WTC11 (cell line): ENCODE data around the gene HHIPL1. TPM values are rescaled to one million over a fixed set of nuclear protein-coding genes. Genes with fewer than 3 reads are reported as not detected.

Experiments used
- ATAC-seq: fragments of 200-7000 bp; cut with Tn5 transposase; 2 replicates; pipeline ENCODE4 v1.10.0; 2021; ENCODE audit warnings: mild to moderate bottlenecking, moderate library complexity
- CTCF ChIA-PET: fragments of 300-600 bp; sonication (Branson Sonifier 250); formaldehyde crosslinking; loops from one replicate; lab custom pipeline; 2021; ENCODE audit warnings: antibody characterized with exemption; lab: Charles Lee
- POLR2A ChIA-PET: fragments of 350-600 bp; sonication (Branson Sonifier 250); formaldehyde crosslinking; loops from one replicate; lab custom pipeline; 2021; ENCODE audit warnings: antibody characterized with exemption; lab: Charles Lee
- DNase-seq: peaks from one replicate; pipeline ENCODE4 v3.0.0; 2021; ENCODE audit warnings: low spot score
- H3K27ac Mint-ChIP-seq: 2 replicates; pipeline ENCODE4 v1.8.0; 2021; ENCODE audit warnings: mixed read lengths
- H3K27me3 Mint-ChIP-seq: 2 replicates; pipeline ENCODE4 v1.8.0; 2021; ENCODE audit warnings: low read depth, mild to moderate bottlenecking, moderate library complexity, mixed read lengths
- H3K36me3 Mint-ChIP-seq: 2 replicates; pipeline ENCODE4 v1.8.0; 2021; ENCODE audit warnings: mixed read lengths
- H3K4me1 Mint-ChIP-seq: 2 replicates; pipeline ENCODE4 v1.8.0; 2022; ENCODE audit warnings: mixed read lengths
- H3K4me3 Mint-ChIP-seq: 2 replicates; pipeline ENCODE4 v1.8.0; 2021; ENCODE audit warnings: mild to moderate bottlenecking, moderate library complexity, mixed read lengths
- H3K9me3 Mint-ChIP-seq: 2 replicates; pipeline ENCODE4 v1.8.0; 2021; ENCODE audit warnings: mixed read lengths
- MXD4 ChIP-seq: fragments of 250-450 bp; sonication (Bioruptor Pico); IDR thresholded peaks from 2 replicates; pipeline ENCODE4 v1.8.0; 2021; ENCODE audit warnings: mild to moderate bottlenecking, moderate library complexity, borderline replicate concordance
- NR3C1 ChIP-seq: sonication (generic); formaldehyde crosslinking; conservative IDR thresholded peaks from 2 replicates; pipeline ENCODE4 v1.8.1; 2023; ENCODE audit warnings: low read depth, mild to moderate bottlenecking, missing genetic modification reagents
- ZNF121 ChIP-seq: sonication (generic); formaldehyde crosslinking; IDR thresholded peaks from 2 replicates; pipeline ENCODE4 v1.8.0; 2023; ENCODE audit warnings: missing genetic modification reagents
- ZNF416 ChIP-seq: fragments of 250-450 bp; sonication (Bioruptor Pico); IDR thresholded peaks from 2 replicates; pipeline ENCODE4 v1.9.0; 2021; ENCODE audit warnings: mild to moderate bottlenecking, inconsistent platforms
- total RNA-seq: library from RNA; stranded (reverse); gene quantifications from 3 replicates; pipeline ENCODE4 v1.2.3, GENCODE V29; 2021
- TF ChIP-seq, protein P1 (sequence below): sonication (generic); formaldehyde crosslinking; IDR thresholded peaks from 2 replicates; pipeline ENCODE4 v1.8.0; 2022; ENCODE audit warnings: mild to moderate bottlenecking, missing genetic modification reagents
- TF ChIP-seq, protein P2 (sequence below): sonication (generic); formaldehyde crosslinking; IDR thresholded peaks from 2 replicates; pipeline ENCODE4 v1.8.0; 2023; ENCODE audit warnings: missing genetic modification reagents
- TF ChIP-seq, protein P3 (sequence below): sonication (generic); formaldehyde crosslinking; IDR thresholded peaks from 2 replicates; pipeline ENCODE4 v1.8.1; 2022; ENCODE audit warnings: mild to moderate bottlenecking, moderate library complexity, missing genetic modification reagents
- TF ChIP-seq, protein P4 (sequence below): fragments of 250-450 bp; sonication (Bioruptor Pico); IDR thresholded peaks from 2 replicates; pipeline ENCODE4 v1.9.0; 2021; ENCODE audit warnings: mild to moderate bottlenecking, borderline replicate concordance
- TF ChIP-seq, protein P5 (sequence below): sonication (generic); formaldehyde crosslinking; IDR thresholded peaks from 2 replicates; pipeline ENCODE4 v1.8.1; 2023; ENCODE audit warnings: mild to moderate bottlenecking, missing genetic modification reagents
- TF ChIP-seq, protein P6 (sequence below): sonication (generic); formaldehyde crosslinking; IDR thresholded peaks from 2 replicates; pipeline ENCODE4 v1.8.1; 2022; ENCODE audit warnings: mild to moderate bottlenecking, missing genetic modification reagents, moderate library complexity, borderline replicate concordance
- TF ChIP-seq, protein P7 (sequence below): sonication (generic); formaldehyde crosslinking; IDR thresholded peaks from 2 replicates; pipeline ENCODE4 v1.8.1; 2022; ENCODE audit warnings: low read depth, mild to moderate bottlenecking, moderate library complexity, missing genetic modification reagents, borderline replicate concordance
- TF ChIP-seq, protein P8 (sequence below): fragments of 250-450 bp; sonication (Bioruptor Pico); conservative IDR thresholded peaks from 2 replicates; pipeline ENCODE4 v1.9.0; 2021; ENCODE audit warnings: mild to moderate bottlenecking

HHIPL1 gene
- total RNA-seq, 1 experiment from 2014 or later: 1.5 TPM

DNA sequence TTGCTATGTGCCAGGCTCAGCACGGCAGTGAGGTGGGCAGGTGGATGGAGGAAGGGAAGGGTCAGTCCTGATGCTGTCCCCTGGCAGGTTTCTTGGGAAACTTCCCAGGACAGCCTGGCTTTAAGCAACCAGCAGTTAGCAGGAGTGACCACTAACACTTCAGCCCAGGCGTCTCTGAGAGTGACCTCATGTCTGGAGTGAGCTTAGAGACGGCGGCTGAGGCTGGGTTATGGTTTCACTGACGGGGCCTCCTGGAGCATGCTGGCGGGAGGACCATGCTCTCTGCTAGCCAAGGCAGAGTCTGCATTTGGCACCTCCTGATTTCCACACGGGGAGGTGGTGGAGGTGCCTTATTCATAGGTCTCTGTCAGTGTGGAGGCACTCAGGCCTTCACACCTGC, 2.5 kb downstream of the HHIPL1 start:
- H3K9me3 Mint-ChIP-seq: no peaks in the 10 kb centered on the region
- DNase-seq: no peak
- peaks cover 39% of the 10 kb centered on the region for H3K27me3 Mint-ChIP-seq
- ATAC-seq: no peak
- H3K4me3 Mint-ChIP-seq: no peak overlapping the region
- H3K4me1 Mint-ChIP-seq: peaks cover 5% of the 10 kb centered on the region
- H3K27ac Mint-ChIP-seq: no peak overlapping the region
- CTCF ChIA-PET: interaction anchor here (1.3 to 1.7 kb wide), 2 partner anchors 10 to 126 kb away, joined by 3 read pairs; no protein-coding TSS in a partner anchor
- TF ChIP-seq ZNF121 (no peak), MXD4 (CRISPR knock-in tag) (no peak), ZNF416 (CRISPR knock-in tag) (no peak), NR3C1 (CRISPR knock-in tag) (no peak)
- TF ChIP-seq, protein P1, sequence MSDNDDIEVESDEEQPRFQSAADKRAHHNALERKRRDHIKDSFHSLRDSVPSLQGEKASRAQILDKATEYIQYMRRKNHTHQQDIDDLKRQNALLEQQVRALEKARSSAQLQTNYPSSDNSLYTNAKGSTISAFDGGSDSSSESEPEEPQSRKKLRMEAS (CRISPR knock-in tag): no peak
- TF ChIP-seq, protein P2, sequence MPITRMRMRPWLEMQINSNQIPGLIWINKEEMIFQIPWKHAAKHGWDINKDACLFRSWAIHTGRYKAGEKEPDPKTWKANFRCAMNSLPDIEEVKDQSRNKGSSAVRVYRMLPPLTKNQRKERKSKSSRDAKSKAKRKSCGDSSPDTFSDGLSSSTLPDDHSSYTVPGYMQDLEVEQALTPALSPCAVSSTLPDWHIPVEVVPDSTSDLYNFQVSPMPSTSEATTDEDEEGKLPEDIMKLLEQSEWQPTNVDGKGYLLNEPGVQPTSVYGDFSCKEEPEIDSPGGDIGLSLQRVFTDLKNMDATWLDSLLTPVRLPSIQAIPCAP: no peak
- TF ChIP-seq, protein P3, sequence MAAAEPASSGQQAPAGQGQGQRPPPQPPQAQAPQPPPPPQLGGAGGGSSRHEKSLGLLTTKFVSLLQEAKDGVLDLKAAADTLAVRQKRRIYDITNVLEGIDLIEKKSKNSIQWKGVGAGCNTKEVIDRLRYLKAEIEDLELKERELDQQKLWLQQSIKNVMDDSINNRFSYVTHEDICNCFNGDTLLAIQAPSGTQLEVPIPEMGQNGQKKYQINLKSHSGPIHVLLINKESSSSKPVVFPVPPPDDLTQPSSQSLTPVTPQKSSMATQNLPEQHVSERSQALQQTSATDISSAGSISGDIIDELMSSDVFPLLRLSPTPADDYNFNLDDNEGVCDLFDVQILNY (CRISPR knock-in tag): no peak
- TF ChIP-seq, protein P4, sequence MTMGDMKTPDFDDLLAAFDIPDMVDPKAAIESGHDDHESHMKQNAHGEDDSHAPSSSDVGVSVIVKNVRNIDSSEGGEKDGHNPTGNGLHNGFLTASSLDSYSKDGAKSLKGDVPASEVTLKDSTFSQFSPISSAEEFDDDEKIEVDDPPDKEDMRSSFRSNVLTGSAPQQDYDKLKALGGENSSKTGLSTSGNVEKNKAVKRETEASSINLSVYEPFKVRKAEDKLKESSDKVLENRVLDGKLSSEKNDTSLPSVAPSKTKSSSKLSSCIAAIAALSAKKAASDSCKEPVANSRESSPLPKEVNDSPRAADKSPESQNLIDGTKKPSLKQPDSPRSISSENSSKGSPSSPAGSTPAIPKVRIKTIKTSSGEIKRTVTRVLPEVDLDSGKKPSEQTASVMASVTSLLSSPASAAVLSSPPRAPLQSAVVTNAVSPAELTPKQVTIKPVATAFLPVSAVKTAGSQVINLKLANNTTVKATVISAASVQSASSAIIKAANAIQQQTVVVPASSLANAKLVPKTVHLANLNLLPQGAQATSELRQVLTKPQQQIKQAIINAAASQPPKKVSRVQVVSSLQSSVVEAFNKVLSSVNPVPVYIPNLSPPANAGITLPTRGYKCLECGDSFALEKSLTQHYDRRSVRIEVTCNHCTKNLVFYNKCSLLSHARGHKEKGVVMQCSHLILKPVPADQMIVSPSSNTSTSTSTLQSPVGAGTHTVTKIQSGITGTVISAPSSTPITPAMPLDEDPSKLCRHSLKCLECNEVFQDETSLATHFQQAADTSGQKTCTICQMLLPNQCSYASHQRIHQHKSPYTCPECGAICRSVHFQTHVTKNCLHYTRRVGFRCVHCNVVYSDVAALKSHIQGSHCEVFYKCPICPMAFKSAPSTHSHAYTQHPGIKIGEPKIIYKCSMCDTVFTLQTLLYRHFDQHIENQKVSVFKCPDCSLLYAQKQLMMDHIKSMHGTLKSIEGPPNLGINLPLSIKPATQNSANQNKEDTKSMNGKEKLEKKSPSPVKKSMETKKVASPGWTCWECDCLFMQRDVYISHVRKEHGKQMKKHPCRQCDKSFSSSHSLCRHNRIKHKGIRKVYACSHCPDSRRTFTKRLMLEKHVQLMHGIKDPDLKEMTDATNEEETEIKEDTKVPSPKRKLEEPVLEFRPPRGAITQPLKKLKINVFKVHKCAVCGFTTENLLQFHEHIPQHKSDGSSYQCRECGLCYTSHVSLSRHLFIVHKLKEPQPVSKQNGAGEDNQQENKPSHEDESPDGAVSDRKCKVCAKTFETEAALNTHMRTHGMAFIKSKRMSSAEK: no peak
- TF ChIP-seq, protein P5, sequence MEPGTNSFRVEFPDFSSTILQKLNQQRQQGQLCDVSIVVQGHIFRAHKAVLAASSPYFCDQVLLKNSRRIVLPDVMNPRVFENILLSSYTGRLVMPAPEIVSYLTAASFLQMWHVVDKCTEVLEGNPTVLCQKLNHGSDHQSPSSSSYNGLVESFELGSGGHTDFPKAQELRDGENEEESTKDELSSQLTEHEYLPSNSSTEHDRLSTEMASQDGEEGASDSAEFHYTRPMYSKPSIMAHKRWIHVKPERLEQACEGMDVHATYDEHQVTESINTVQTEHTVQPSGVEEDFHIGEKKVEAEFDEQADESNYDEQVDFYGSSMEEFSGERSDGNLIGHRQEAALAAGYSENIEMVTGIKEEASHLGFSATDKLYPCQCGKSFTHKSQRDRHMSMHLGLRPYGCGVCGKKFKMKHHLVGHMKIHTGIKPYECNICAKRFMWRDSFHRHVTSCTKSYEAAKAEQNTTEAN (CRISPR knock-in tag): no peak
- TF ChIP-seq, protein P6, sequence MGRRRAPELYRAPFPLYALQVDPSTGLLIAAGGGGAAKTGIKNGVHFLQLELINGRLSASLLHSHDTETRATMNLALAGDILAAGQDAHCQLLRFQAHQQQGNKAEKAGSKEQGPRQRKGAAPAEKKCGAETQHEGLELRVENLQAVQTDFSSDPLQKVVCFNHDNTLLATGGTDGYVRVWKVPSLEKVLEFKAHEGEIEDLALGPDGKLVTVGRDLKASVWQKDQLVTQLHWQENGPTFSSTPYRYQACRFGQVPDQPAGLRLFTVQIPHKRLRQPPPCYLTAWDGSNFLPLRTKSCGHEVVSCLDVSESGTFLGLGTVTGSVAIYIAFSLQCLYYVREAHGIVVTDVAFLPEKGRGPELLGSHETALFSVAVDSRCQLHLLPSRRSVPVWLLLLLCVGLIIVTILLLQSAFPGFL: no peak
- TF ChIP-seq, protein P7, sequence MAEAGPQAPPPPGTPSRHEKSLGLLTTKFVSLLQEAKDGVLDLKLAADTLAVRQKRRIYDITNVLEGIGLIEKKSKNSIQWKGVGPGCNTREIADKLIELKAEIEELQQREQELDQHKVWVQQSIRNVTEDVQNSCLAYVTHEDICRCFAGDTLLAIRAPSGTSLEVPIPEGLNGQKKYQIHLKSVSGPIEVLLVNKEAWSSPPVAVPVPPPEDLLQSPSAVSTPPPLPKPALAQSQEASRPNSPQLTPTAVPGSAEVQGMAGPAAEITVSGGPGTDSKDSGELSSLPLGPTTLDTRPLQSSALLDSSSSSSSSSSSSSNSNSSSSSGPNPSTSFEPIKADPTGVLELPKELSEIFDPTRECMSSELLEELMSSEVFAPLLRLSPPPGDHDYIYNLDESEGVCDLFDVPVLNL: no peak
- TF ChIP-seq, protein P8, sequence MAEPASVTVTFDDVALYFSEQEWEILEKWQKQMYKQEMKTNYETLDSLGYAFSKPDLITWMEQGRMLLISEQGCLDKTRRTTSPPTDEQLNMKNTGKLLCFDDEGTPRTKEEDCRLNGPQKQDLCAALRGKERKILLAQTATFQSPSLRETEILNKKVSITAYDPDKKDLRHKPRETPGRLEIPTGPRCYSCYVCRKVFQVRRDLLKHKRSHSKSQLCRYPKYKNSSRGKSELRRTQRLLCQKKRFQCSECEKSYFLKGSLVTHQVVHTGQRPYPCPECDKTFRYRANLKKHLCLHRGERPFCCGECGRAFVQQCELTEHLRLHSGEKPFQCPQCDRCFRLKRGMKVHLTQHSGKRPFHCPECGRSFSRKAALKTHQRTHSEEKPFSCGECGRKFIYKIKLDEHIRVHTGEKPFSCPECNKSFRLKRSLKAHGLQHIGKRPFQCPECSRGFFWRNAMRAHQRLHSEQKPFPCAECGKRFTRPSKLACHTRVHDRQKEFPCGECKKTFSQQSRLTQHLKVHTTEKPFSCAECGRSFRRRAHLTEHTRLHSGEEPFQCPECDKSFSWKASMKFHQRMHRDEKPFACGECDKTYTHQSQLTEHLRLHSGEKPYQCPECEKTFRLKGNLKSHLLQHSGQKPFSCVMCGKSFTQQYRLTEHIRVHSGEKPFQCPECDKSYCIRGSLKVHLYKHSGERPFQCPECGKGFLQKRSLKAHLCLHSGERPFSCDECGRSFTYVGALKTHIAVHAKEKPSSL: no peak
- TF ChIP-seq, all 79 proteins: peak for 0
- POLR2A ChIA-PET: no interaction called here
- H3K36me3 Mint-ChIP-seq: no peaks in the 10 kb centered on the region
